WI38 (cell line): Measurements from ENCODE around the gene NUP50.

Experiments
- H3K4me3 ChIP-seq: 2 replicates; pipeline ENCODE4 v1.5.1; 2011; ENCODE audit warnings: low read depth, mild to moderate bottlenecking, control low read depth, low read length
- CTCF ChIP-seq: IDR thresholded peaks from 2 replicates; pipeline ENCODE4 v1.5.1; 2012; ENCODE audit warnings: low read depth, mild to moderate bottlenecking, control low read depth, low read length

The NUP50 gene

GRCh38 chr22:45200860-45201511 lies 37.3 kb downstream of the NUP50 start:
- H3K4me3 ChIP-seq: peak overlapping the region; percentile 32; the same call in 1 of the 2 replicates
- no peak for TF ChIP-seq CTCF

DNA sequence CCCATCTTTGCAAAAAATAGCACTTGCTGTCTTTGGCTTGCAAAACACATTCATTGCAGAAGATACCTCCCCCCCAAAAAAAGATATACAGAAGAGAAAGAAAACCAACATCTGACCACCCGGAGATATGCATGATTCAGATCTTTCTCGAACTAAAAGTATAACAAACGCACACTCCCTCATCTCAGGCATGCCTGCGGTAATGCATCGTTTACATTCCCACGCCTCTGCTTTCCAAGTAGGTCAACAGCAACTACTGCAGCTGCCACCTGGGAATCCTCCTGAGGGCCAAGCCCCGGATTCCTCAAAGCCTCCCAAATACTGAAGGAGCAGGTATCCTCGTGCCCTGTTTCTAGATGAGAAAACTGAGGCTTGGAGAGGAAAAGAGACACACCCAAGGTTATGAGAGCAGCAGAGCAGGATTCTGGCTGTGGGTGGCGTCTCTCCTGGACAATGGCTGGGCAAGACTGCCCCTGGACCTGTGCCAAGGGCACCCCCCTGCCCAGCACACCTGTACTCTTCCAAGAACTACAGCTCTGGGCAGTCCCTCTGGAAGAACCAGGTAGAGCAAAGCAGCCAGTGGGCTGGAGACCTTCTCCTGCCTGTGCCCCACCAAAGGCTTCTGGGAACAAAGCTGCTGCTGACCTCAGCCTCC lies 38.1 kb downstream of the NUP50 start:
- no peak for TF ChIP-seq CTCF

DNA sequence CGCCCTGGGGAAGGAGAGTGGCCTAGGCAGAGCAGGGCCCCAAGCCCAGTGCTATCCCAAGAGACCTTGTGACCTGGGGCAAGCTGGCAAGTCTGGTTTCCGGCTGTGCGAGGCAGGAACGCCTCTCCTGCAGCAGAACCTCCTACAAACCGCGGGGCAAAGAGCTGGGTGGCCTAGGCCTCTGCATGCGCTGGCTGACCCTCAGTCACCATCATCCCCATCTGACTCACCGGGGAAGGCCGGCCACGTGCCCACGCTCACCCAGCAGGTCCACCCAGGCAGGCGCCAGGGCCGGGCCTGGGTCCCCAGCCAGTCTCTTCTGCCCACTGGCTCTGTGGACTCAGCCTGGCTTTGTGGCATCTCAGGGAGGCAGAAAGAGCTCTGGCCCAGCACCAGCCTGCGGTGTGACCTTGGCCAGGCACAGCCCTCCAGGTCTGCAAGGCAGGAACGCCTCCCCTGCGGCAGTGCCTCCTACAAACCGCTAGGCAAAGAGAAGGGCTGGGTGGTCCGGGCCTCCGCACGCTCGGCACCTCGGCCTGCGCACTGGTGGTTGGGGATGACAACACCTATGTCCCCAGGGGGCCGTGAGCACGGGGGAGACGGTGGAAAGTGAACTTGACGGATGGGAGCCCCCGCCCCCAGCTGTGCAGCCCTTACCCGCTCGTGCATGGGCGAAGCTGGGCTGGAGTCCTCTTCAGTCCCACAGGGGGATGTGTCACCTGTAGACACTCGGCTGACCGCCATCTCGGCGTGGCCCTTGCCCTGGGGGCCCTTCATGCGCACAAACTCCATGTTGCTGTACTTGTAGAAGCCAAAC lies 38.8 kb downstream of the NUP50 start:
- H3K4me3 ChIP-seq: no peak overlapping the region
- TF ChIP-seq CTCF: no peak

More for the DNA sequence above, 38.1 kb downstream of the NUP50 start:
- H3K4me3 ChIP-seq: no peak overlapping the region

DNA sequence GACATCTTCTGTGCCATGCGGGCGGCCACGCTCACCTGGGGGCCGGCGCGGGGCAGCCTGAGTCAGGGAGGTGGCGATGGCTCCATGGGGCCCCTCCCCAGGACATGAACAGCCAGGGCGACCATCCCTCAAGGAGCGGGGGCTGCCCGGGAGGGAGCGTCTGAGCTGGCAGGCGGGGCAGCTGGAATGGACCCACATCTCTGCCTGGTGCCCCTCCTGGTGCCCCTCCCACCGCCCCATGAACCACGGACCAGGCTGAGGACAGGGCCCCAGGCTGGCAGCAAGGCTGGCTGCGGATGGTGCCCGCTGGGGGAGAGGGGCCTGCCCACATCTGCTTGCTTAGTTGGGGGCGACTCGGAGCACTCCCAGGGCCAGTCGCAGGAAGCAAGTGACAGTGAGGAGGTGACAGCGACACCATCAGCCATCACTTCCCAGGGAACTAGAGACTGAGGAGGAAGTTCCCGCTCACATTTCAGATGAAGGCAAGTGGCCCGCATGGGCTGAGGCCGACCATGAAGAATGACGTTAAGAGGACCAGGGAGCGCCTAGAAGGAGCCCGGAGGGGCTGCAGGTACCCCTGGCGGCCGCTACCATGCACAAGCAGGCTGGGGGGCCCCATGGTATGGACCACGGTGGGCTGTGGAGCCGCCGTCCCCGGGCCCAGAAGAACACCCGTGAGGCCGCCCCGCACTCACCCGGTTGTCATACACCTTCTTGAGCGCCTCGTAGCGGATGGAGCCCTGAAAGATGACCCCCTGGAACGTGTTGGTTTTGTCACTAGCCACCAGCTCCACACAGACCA lies 39.6 kb downstream of the NUP50 start:
- TF ChIP-seq CTCF: no peak
- H3K4me3 ChIP-seq: no peak overlapping the region

DNA sequence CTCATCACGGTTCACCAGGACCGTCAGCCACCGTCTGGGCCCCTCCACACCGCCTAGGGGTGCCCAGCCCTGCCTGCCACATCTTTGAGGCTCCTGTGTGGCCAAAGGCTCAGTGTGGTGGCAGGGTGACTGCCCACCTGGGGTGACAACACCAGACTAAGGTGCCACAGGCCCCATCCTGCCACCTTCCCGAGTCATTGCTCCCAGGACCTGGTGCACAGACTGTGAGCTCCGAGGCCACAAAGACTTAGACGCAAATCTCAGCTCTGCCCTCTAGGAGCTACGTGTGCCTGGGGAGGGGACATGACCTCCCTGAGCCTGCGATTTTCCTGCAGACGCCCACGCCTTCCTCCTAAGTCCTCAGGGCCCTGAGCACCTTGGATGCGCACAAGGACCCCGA lies 40.5 kb downstream of the NUP50 start:
- TF ChIP-seq CTCF: no peak
- H3K4me3 ChIP-seq: no peak overlapping the region

DNA sequence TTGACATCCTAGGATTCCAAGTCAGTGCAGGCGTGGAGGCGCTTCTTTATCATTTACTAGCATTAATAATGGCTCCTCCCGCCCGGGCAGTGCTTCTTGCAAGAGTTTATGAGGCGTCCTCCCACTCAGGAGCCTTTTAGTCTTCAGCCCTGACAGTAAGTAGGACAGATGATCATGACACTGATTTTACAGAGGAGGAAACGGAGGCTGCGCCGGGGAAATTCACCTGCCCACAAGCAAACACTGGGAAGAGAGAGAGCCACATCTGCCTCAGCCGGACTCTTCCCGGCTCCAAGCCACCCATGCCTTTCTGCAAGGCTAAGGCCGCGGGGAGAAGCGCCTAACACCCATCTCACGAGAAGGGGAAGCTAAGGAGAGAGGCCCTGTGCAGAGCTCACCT lies 41.1 kb downstream of the NUP50 start:
- TF ChIP-seq CTCF: no peak

More for the DNA sequence above, 41.1 kb downstream of the NUP50 start:
- no peak overlapping the region for H3K4me3 ChIP-seq
